DOHH2 (cell line): ENCODE measurements around the gene PHF20.
"Not testable (repeated sequence)": the region's sequence is repeated elsewhere in the genome, so short reads cannot be mapped to it uniquely, and the experiment has no call there.

ENCODE experiments used
- H3F3A ChIP-seq: fragments of 200-600 bp; sonication (generic), shearing (Covaris generic); 2 replicates; pipeline ENCODE4 v1.6.0; 2016; ENCODE audit warnings: antibody characterized with exemption, mild to moderate bottlenecking; ENCODE audit not compliant: control insufficient read depth, insufficient read depth
- H3K27ac ChIP-seq: fragments of 200-600 bp; sonication (generic); 2 replicates; pipeline ENCODE4 v1.5.1; 2014; ENCODE audit warnings: low read depth, mild to moderate bottlenecking, low read length, moderate library complexity
- H3K27me3 ChIP-seq: fragments of 200-600 bp; sonication (generic); 2 replicates; pipeline ENCODE4 v1.6.1; 2014; ENCODE audit warnings: mild to moderate bottlenecking, low read length, mixed read lengths; ENCODE audit not compliant: control insufficient read depth
- H3K36me3 ChIP-seq: fragments of 200-600 bp; sonication (generic); 2 replicates; pipeline ENCODE4 v1.6.1; 2014; ENCODE audit warnings: mild to moderate bottlenecking, low read length, moderate library complexity, mixed read lengths; ENCODE audit not compliant: control insufficient read depth
- H3K4me1 ChIP-seq: fragments of 200-600 bp; sonication (generic); 2 replicates; pipeline ENCODE4 v1.6.1; 2014; ENCODE audit warnings: mild to moderate bottlenecking, low read length, mixed read lengths; ENCODE audit not compliant: control insufficient read depth
- H3K4me2 ChIP-seq: fragments of 200-600 bp; sonication (generic); 2 replicates; pipeline ENCODE4 v1.6.0; 2014; ENCODE audit warnings: mild to moderate bottlenecking, low read length, moderate library complexity
- H3K4me3 ChIP-seq: fragments of 200-600 bp; sonication (generic); 2 replicates; pipeline ENCODE4 v1.5.1; 2014; ENCODE audit warnings: mild to moderate bottlenecking, low read length, mixed read lengths
- H3K79me2 ChIP-seq: fragments of 200-600 bp; sonication (generic); 2 replicates; pipeline ENCODE4 v1.6.1; 2014; ENCODE audit warnings: mild to moderate bottlenecking, low read length, mixed read lengths; ENCODE audit not compliant: control insufficient read depth
- H3K9me2 ChIP-seq: fragments of 200-600 bp; sonication (generic); replicated peaks from 2 replicates; pipeline ENCODE4 v1.6.1; 2014; ENCODE audit warnings: mild to moderate bottlenecking, low read length, mixed read lengths; ENCODE audit not compliant: control insufficient read depth
- H3K9me3 ChIP-seq: fragments of 200-600 bp; sonication (generic); 2 replicates; pipeline ENCODE4 v1.6.1; 2014; ENCODE audit warnings: antibody characterized with exemption, low read length, mixed read lengths; ENCODE audit not compliant: control insufficient read depth, insufficient read depth
- H4K20me1 ChIP-seq: fragments of 200-600 bp; sonication (generic); 2 replicates; pipeline ENCODE4 v1.6.0; 2014; ENCODE audit warnings: low read depth, mild to moderate bottlenecking, antibody characterized with exemption, low read length, moderate library complexity; ENCODE audit not compliant: control insufficient read depth, insufficient read depth
- EZH2phosphoT487 ChIP-seq: fragments of 200-600 bp; sonication (generic); IDR thresholded peaks from 2 replicates; pipeline ENCODE4 v1.6.1; 2017; ENCODE audit warnings: borderline replicate concordance, mild to moderate bottlenecking, antibody characterized with exemption, low read length, moderate library complexity, mixed read lengths
- TF ChIP-seq, protein P1 (sequence below): fragments of 200-600 bp; sonication (generic); IDR thresholded peaks from one replicate; pipeline ENCODE4 v1.5.1; 2014; ENCODE audit warnings: antibody characterized with exemption, mild to moderate bottlenecking, low read depth, low read length; ENCODE audit not compliant: poor library complexity, severe bottlenecking

PHF20 gene

DNA sequence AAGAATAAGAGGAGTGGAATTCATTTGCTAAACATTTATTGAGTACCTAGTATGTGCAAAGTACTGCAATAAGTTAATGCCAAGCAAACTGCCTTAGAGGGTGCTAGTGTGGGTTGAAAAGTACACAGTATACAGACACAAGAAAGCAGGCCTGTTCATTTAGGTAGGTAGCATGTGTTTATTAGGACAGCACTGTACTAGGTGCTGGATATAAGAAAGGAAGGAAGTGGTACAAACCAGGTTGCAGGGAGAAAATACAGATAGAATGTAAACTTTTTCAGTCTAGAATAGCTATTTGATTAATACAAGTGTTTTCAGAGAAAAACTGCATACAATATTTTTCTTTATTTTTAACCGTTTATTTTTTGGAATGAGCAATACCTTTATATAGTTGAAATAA is 68.1 kb downstream of the PHF20 start:
- TF ChIP-seq, protein P1, sequence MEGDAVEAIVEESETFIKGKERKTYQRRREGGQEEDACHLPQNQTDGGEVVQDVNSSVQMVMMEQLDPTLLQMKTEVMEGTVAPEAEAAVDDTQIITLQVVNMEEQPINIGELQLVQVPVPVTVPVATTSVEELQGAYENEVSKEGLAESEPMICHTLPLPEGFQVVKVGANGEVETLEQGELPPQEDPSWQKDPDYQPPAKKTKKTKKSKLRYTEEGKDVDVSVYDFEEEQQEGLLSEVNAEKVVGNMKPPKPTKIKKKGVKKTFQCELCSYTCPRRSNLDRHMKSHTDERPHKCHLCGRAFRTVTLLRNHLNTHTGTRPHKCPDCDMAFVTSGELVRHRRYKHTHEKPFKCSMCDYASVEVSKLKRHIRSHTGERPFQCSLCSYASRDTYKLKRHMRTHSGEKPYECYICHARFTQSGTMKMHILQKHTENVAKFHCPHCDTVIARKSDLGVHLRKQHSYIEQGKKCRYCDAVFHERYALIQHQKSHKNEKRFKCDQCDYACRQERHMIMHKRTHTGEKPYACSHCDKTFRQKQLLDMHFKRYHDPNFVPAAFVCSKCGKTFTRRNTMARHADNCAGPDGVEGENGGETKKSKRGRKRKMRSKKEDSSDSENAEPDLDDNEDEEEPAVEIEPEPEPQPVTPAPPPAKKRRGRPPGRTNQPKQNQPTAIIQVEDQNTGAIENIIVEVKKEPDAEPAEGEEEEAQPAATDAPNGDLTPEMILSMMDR = no peak
- H3K79me2 ChIP-seq = peaks cover 7% of the 10 kb centered on the region
- H3K27me3 ChIP-seq = no peaks in the 10 kb centered on the region
- no peaks in the 10 kb centered on the region for H3K4me1 ChIP-seq
- H3K36me3 ChIP-seq = peaks cover 12% of the 10 kb centered on the region
- H4K20me1 ChIP-seq = no peaks in the 10 kb centered on the region
- H3K9me2 ChIP-seq = no peaks in the 10 kb centered on the region
- no peak overlapping the region for H3K4me2 ChIP-seq
- H3K27ac ChIP-seq = no peak overlapping the region
- no peak overlapping the region for H3K4me3 ChIP-seq
- no peaks in the 10 kb centered on the region for H3K9me3 ChIP-seq
- H3F3A ChIP-seq = no peaks in the 10 kb centered on the region

DNA sequence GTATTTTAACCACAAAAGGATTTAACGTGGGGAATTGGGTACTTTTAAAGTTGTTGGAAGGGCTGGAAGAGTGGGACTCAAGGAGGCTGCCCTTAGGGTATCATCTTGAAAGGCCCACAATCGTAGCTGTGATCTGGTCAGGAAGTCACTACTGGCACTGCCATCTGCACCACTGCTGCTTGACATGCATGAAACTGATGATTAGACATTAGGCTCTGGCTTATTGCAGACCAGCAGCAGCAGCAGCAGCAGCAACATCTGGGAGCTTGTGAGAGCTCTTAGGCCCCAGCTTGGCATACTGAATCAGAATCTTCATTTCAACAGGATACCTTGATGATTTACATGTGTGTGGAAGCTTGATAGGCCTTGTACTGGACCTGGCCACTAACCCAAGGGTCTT is 68.6 kb downstream of the PHF20 start:
- H3K4me1 ChIP-seq = no peaks in the 10 kb centered on the region
- H3K36me3 ChIP-seq = peaks cover 13% of the 10 kb centered on the region
- no peaks in the 10 kb centered on the region for H3F3A ChIP-seq
- no peaks in the 10 kb centered on the region for H3K9me2 ChIP-seq
- no peaks in the 10 kb centered on the region for H3K27me3 ChIP-seq
- peaks cover 7% of the 10 kb centered on the region for H3K79me2 ChIP-seq
- H3K4me2 ChIP-seq = no peak overlapping the region
- no peak overlapping the region for H3K4me3 ChIP-seq
- no peak for TF ChIP-seq EZH2phosphoT487
- TF ChIP-seq, protein P1 = no peak
- no peaks in the 10 kb centered on the region for H4K20me1 ChIP-seq
- H3K27ac ChIP-seq = no peak overlapping the region
- no peaks in the 10 kb centered on the region for H3K9me3 ChIP-seq

DNA sequence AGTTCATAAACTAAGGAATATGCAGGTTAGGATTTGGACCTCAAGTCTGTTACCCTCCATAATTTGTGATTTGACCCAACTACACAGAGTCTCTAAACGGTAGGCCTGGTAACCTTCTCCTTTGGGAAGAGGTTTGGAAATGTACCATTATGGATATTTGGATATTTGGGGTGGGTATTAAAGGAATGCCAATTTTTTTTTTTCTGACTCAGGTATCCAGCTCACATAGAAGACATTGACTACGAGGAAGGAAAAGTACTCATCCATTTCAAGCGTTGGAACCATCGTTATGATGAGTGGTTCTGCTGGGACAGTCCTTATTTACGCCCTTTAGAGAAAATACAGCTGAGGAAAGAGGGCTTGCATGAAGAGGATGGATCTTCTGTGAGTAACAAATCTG is 70.5 kb downstream of the PHF20 start:
- Histone ChIP-seq H3K36me3 (peaks cover 21% of the 10 kb centered on the region), H3K9me2 (no peaks in the 10 kb centered on the region), H3F3A (no peaks in the 10 kb centered on the region), H3K4me1 (no peaks in the 10 kb centered on the region), H3K79me2 (peaks cover 7% of the 10 kb centered on the region), H3K4me3 (no peak overlapping the region), H3K9me3 (no peaks in the 10 kb centered on the region), H3K4me2 (no peak overlapping the region), H3K27me3 (no peaks in the 10 kb centered on the region), H4K20me1 (no peaks in the 10 kb centered on the region), H3K27ac (no peak overlapping the region)
- no peak for TF ChIP-seq EZH2phosphoT487
- TF ChIP-seq, protein P1 = no peak

DNA sequence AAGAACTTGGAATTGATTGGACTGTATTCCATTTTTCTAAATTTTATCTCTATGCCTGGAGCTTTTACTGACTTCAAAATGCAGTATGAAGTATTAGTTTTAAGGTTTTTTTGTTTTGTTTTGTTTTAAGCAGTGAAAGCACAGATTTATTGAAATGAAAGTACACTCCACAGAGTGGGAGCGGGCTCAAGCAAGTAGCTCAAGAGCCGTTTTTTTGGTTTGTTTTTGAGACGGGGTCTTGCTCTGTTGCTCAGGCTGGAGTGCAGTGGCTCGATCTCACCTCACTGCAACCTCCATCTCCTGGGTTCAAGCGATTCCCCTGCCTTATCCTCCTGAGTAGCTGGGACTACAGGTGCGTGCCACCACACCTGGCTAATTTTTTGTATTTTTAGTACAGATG is 72.1 kb downstream of the PHF20 start:
- H3K4me3 ChIP-seq, H3K4me1 ChIP-seq, H3K79me2 ChIP-seq, H3K27ac ChIP-seq, H3K9me3 ChIP-seq, H3K9me2 ChIP-seq, H3F3A ChIP-seq, H3K4me2 ChIP-seq, H4K20me1 ChIP-seq, H3K27me3 ChIP-seq: not testable (repeated sequence)
- peaks cover 26% of the 10 kb centered on the region for H3K36me3 ChIP-seq
